Vagina (tissue), 2 donors: ENCODE results near the gene CLPTM1.

ENCODE experiments used
- CTCF ChIP-seq, 3 experiments: fragments of 450-650 bp in 2 of 3; fragments of 200-600 bp in 1 of 3; sonication (generic) in 1 of 3; IDR thresholded peaks; one replicate each; pipeline ENCODE4 v1.5.1; 2017 to 2019; ENCODE audit warnings: antibody characterized with exemption in 3 of 3, mild to moderate bottlenecking in 2 of 3, moderate library complexity in 2 of 3
- POLR2A ChIP-seq, 2 donors: fragments of 450-650 bp; IDR thresholded peaks; one replicate each; pipeline ENCODE4 v1.6.1; 2017; ENCODE audit warnings: antibody characterized with exemption in 2 of 2, mild to moderate bottlenecking in 2 of 2, moderate library complexity in 2 of 2
- POLR2AphosphoS5 ChIP-seq, 2 donors: sonication (generic); formaldehyde crosslinking; IDR thresholded peaks; one replicate each; pipeline ENCODE4 v1.9.0; 2017; ENCODE audit warnings: antibody characterized with exemption in 2 of 2, mild to moderate bottlenecking in 2 of 2, low read depth in 1 of 2; ENCODE audit not compliant: insufficient read depth in 1 of 2

GRCh38 chr19:45020071-45020470 is 64.9 kb downstream of the CLPTM1 start:
- TF ChIP-seq POLR2A (IDR thresholded peaks at IDR 0.05) (no peak), CTCF (IDR thresholded peaks at IDR 0.05) (no peak), POLR2AphosphoS5 (IDR thresholded peaks at IDR 0.05; ENCODE audit: insufficient read depth in 1 of 2, low read depth in 1 of 2) (no peak)
